Activated B cell treated with CpG ODN at 0.5 μM for 24 hours (primary cell): ENCODE measurements around the gene MT3. TPM values are rescaled to one million over a fixed set of nuclear protein-coding genes. Genes with fewer than 3 reads are reported as not detected.
"Not testable (repeated sequence)": the region's sequence is repeated elsewhere in the genome, so short reads cannot be mapped to it uniquely, and the experiment has no call there.

Experiments used
- ATAC-seq: fragments of 200-7000 bp; cut with Tn5 transposase; one replicate; pipeline ENCODE4 v1.10.0; 2021; ENCODE audit warnings: low read depth, mild to moderate bottlenecking, moderate library complexity
- CTCF ChIA-PET: fragments of 350-600 bp; sonication (Branson Sonifier 250); formaldehyde crosslinking; loops from one replicate; lab custom pipeline; 2021; ENCODE audit warnings: antibody characterized with exemption; lab: Charles Lee
- POLR2A ChIA-PET: fragments of 350-600 bp; sonication (Branson Sonifier 250); formaldehyde crosslinking; loops from one replicate; lab custom pipeline; 2021; ENCODE audit warnings: antibody characterized with exemption; lab: Charles Lee
- DNase-seq: peaks from one replicate; pipeline ENCODE4 v3.0.0; 2022
- H3K27ac Mint-ChIP-seq: one replicate; pipeline ENCODE4 v1.8.0; 2020; ENCODE audit warnings: mixed read lengths
- H3K27me3 Mint-ChIP-seq: one replicate; pipeline ENCODE4 v1.8.0; 2021; ENCODE audit warnings: mixed read lengths
- H3K36me3 Mint-ChIP-seq: one replicate; pipeline ENCODE4 v1.8.0; 2021; ENCODE audit warnings: low read depth, mixed read lengths
- H3K4me1 Mint-ChIP-seq: one replicate; pipeline ENCODE4 v1.8.0; 2021; ENCODE audit warnings: mixed read lengths
- H3K4me3 Mint-ChIP-seq: one replicate; pipeline ENCODE4 v1.8.0; 2020; ENCODE audit warnings: mild to moderate bottlenecking, mixed read lengths
- H3K9me3 Mint-ChIP-seq: one replicate; pipeline ENCODE4 v1.8.0; 2020; ENCODE audit warnings: mixed read lengths
- intact Hi-C: fragments of 100-400 bp; cut with micrococcal nuclease; formaldehyde crosslinking; loops from one replicate; pipeline ENCODE4 v1.15.1; 2024
- total RNA-seq: library from RNA; stranded (reverse); gene quantifications from 2 replicates; pipeline ENCODE4 v1.2.3, GENCODE V29; 2022
- TF ChIP-seq, protein P1 (sequence below): fragments of 200-600 bp; IDR thresholded peaks from one replicate; pipeline ENCODE4 v1.8.0; 2022; ENCODE audit warnings: antibody characterized with exemption, mild to moderate bottlenecking

MT3 gene
- total RNA-seq, 1 donor from 2014 or later: not detected

DNA sequence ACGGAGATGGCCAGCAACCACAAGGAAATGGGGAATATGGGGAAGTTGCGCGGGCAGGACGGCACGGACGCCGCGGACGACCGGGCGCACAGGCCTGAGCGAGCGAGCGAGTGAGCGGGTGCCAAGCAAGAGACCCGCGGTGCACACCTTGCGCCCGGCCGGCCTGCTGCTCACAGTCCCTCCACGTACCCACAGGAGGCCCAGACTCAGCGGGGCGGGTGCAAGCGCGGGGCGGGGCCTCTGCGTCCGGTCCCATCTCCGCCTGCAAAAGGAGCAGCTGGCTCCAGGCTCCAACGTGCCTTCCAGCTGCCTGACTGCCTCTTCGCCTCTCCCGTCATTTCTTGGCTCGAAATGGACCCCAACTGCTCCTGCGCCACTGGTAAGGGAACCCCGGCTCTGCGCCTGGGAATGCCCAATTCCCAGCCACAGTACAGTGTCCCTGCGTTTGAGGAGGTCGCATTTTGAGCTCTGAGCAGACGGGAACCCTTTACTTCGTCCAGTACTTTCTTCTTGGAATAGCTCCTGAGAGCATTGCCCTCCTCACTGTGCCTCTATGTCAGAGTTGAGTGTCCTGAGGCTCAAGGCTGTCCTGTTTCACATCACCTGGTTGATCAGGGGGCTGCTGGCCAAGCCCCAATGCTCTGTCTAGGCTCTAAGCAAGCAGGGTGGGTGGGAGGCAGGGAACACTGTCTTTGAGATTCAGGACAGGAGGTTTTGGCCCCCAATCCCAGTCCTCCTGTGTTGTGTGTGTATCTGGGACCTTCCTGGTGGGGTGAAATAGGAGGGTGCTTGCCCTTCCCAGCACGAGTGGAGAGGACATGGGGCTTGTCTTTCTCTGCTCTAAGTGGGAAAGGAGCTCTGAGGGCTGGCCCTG is 28.1 kb downstream of the MT3 start:
- Mint-ChIP-seq H3K27ac (no peak overlapping the region), H3K4me3 (peak overlapping the region; percentile 63), H3K4me1 (peaks cover 10% of the 10 kb centered on the region), H3K27me3 (peaks cover 31% of the 10 kb centered on the region), H3K9me3 (no peaks in the 10 kb centered on the region), H3K36me3 (no peaks in the 10 kb centered on the region)
- TF ChIP-seq, protein P1, sequence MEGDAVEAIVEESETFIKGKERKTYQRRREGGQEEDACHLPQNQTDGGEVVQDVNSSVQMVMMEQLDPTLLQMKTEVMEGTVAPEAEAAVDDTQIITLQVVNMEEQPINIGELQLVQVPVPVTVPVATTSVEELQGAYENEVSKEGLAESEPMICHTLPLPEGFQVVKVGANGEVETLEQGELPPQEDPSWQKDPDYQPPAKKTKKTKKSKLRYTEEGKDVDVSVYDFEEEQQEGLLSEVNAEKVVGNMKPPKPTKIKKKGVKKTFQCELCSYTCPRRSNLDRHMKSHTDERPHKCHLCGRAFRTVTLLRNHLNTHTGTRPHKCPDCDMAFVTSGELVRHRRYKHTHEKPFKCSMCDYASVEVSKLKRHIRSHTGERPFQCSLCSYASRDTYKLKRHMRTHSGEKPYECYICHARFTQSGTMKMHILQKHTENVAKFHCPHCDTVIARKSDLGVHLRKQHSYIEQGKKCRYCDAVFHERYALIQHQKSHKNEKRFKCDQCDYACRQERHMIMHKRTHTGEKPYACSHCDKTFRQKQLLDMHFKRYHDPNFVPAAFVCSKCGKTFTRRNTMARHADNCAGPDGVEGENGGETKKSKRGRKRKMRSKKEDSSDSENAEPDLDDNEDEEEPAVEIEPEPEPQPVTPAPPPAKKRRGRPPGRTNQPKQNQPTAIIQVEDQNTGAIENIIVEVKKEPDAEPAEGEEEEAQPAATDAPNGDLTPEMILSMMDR: no peak
- ChIA-PET CTCF (no interaction called here), POLR2A (no interaction called here)
- intact Hi-C loops: no loop called here
- ATAC-seq: peak; percentile 57
- DNase-seq: no peak

DNA sequence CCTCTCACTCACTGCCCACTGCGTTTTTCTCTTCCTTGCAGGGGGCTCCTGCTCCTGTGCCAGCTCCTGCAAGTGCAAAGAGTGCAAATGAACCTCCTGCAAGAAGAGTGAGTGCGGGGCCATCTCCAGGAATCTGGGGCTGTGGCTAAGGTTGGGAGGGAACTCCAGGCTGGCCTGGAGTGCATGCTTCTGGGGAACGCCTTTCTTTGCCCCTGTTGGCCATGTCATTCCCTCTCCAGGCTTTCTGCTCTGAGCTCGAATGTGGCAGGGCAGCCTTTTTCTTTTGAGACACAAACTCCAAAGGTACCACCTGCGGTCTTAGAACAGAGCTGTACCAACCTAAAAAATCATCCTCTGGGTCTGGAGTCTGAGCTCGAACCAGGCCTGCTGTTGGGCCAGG is 28.8 kb downstream of the MT3 start:
- Mint-ChIP-seq H3K27ac (no peak overlapping the region), H3K9me3 (no peaks in the 10 kb centered on the region), H3K27me3 (peaks cover 31% of the 10 kb centered on the region), H3K4me1 (peaks cover 10% of the 10 kb centered on the region), H3K36me3 (no peaks in the 10 kb centered on the region), H3K4me3 (no peak overlapping the region)
- POLR2A ChIA-PET: no interaction called here
- TF ChIP-seq, protein P1: no peak
- CTCF ChIA-PET: no interaction called here
- ATAC-seq (no peak), DNase-seq (no peak)
- intact Hi-C loops: no loop called here

DNA sequence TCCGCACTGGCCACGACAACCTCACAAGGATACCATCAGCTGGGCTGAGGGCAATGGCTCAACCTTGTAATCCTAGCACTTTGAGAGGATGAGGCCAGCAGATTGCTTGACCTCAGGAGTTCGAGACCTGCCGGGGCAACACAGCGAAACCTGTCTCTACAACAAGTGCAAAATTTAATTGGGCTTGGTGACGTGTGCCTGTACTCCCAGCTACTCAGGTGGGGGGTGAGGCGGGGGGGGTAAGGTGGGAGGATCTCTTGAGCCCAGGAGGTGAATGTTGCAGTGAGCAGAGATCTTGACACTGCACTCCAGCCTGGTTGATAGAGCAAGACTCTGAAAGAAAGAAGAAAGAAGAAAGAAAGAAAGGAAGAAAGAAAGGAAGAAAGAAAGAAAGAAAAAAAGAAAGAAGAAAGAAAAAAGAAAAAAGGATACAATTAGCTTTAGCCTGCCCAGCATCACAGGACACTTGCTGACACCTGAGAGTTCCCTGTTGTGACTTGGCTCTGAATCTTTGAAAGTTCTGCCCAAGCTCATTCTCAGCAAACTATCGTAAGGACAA is 31.1 kb downstream of the MT3 start:
- DNase-seq (no peak), ATAC-seq (no peak)
- Mint-ChIP-seq H3K4me1 (peaks cover 19% of the 10 kb centered on the region), H3K9me3 (no peaks in the 10 kb centered on the region), H3K4me3 (no peak overlapping the region), H3K36me3 (no peaks in the 10 kb centered on the region), H3K27ac (no peak overlapping the region), H3K27me3 (peaks cover 45% of the 10 kb centered on the region)
- POLR2A ChIA-PET: no interaction called here
- CTCF ChIA-PET: no interaction called here
- intact Hi-C loops: no loop called here
- TF ChIP-seq, protein P1: no peak

DNA sequence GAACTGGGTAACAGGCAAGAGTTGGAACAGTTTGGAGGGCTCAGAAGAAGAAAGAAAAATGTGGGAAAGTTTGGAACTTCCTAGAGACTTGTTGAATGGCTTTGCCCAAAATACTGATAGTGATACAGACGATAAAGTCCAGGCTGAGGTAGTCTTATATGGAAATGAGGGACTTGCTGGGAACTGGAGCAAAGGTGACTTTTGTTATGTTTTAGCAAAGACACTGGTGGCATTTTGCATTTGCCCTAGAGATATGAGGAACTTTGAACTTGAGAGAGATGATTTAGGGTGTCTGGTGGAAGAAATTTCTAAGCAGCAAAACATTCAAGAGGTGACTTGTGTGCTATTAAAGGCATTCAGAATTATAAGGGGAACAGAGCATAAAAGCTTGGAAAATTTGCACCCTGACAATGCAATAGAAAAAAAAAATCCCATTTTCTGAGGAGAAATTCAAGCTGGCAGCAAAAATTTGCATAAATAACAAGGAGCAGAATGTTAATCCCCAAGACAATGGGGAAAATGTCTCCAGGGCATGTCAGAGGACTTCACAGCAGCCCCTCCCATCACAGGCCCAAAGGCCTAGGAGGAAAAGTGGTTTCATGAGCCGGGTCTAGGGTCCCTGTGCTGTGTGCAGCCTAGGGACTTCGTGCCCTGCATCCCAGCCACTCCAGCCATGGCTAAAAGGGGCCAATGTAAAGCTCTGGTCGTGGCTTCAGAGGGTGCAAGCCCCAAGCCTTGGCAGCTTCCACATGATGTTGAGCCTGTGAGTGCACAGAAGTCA is 32.5 kb downstream of the MT3 start:
- H3K36me3 Mint-ChIP-seq, H3K27ac Mint-ChIP-seq, POLR2A ChIA-PET, CTCF ChIA-PET, intact Hi-C loops, H3K9me3 Mint-ChIP-seq, H3K4me3 Mint-ChIP-seq, DNase-seq, ATAC-seq: not testable (repeated sequence)
- peaks cover 50% of the 10 kb centered on the region for H3K27me3 Mint-ChIP-seq
- H3K4me1 Mint-ChIP-seq: peaks cover 21% of the 10 kb centered on the region

DNA sequence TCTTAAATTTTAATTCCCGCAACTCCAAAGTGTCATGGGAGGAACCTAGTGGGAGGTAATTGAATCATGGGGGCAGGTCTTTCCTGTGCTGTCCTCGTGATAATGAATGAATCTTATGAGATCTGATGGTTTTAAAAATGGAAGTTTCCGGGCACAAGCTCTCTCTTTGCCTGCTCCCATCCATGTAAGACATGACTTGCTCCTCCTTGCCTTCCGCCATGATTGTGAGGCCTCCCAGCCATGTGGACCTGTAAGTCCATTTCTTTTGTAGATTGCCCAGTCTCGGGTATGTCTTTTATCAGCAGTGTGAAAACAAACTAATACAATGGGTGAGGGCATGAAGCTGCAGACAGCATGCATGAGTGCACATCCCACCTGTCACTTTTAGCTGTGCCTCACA is 33.9 kb downstream of the MT3 start:
- intact Hi-C loops, ATAC-seq, H3K27ac Mint-ChIP-seq, DNase-seq, H3K36me3 Mint-ChIP-seq, H3K4me3 Mint-ChIP-seq, H3K9me3 Mint-ChIP-seq, POLR2A ChIA-PET: not testable (repeated sequence)
- CTCF ChIA-PET: interaction anchor here (0.9 kb wide), 1 partner anchor 77 kb away, joined by 3 read pairs; no protein-coding TSS in a partner anchor
- Mint-ChIP-seq H3K4me1 (peaks cover 14% of the 10 kb centered on the region), H3K27me3 (peaks cover 42% of the 10 kb centered on the region)
